OCI-LY7 (cell line): ENCODE results near the gene LCK. TPM values are rescaled to one million over a fixed set of nuclear protein-coding genes. Genes with fewer than 3 reads are reported as not detected.

ENCODE experiments used
- BruUV-seq: library from RNA; stranded (reverse); fragments of 400-500 nt; replicated peaks from 2 replicates; lab custom pipeline; 2021; lab: Mats Ljungman, UMichigan
- CTCF ChIA-PET: fragments of 300-600 bp; sonication (Branson Sonifier 250); formaldehyde crosslinking; loops from one replicate; lab custom pipeline; 2022; ENCODE audit warnings: antibody characterized with exemption; ENCODE audit not compliant: unreplicated experiment; lab: Charles Lee
- POLR2A ChIA-PET: fragments of 300-600 bp; sonication (Branson Sonifier 250); formaldehyde crosslinking; loops from one replicate; lab custom pipeline; 2022; ENCODE audit warnings: antibody characterized with exemption; lab: Charles Lee
- DNase-seq: peaks from one replicate; pipeline ENCODE4 v3.0.0-alpha.2; 2015; ENCODE audit warnings: low spot score
- H2AFZ ChIP-seq: fragments of 200-600 bp; sonication (generic), shearing (Covaris generic); 2 replicates; pipeline ENCODE4 v1.6.1; 2014; ENCODE audit warnings: mild to moderate bottlenecking, antibody characterized with exemption, low read length, moderate library complexity
- H3K27ac ChIP-seq: fragments of 200-600 bp; sonication (generic); 2 replicates; pipeline ENCODE4 v1.5.1; 2014; ENCODE audit warnings: mixed run types, low read depth, mild to moderate bottlenecking, moderate library complexity, low read length, inconsistent platforms; ENCODE audit not compliant: poor library complexity, severe bottlenecking
- H3K36me3 ChIP-seq: fragments of 200-600 bp; sonication (generic); 2 replicates; pipeline ENCODE4 v1.6.1; 2014; ENCODE audit warnings: mild to moderate bottlenecking, antibody characterized with exemption, low read length, moderate library complexity, mixed read lengths; ENCODE audit not compliant: insufficient read depth
- H3K4me1 ChIP-seq: fragments of 200-600 bp; sonication (generic); 2 replicates; pipeline ENCODE4 v1.5.1; 2014; ENCODE audit warnings: mild to moderate bottlenecking, low read length; ENCODE audit not compliant: insufficient read depth, poor library complexity, severe bottlenecking
- H3K4me2 ChIP-seq: fragments of 200-600 bp; sonication (generic); 2 replicates; pipeline ENCODE4 v1.6.1; 2014; ENCODE audit warnings: mild to moderate bottlenecking, low read length
- H3K4me3 ChIP-seq: fragments of 200-600 bp; sonication (generic); 2 replicates; pipeline ENCODE4 v1.5.1; 2014; ENCODE audit warnings: mild to moderate bottlenecking, low read depth, low read length; ENCODE audit not compliant: poor library complexity, severe bottlenecking
- H3K79me2 ChIP-seq: fragments of 200-600 bp; sonication (generic); 2 replicates; pipeline ENCODE4 v1.6.1; 2016; ENCODE audit warnings: low read depth, mild to moderate bottlenecking, low read length, moderate library complexity, mixed read lengths; ENCODE audit not compliant: insufficient read depth
- H3K9me2 ChIP-seq: fragments of 200-600 bp; sonication (generic); 2 replicates; pipeline ENCODE4 v1.6.1; 2016; ENCODE audit warnings: mild to moderate bottlenecking, low read length, mixed read lengths; ENCODE audit not compliant: insufficient read depth
- H3K9me3 ChIP-seq: fragments of 200-600 bp; sonication (generic); 2 replicates; pipeline ENCODE4 v1.6.1; 2014; ENCODE audit warnings: mild to moderate bottlenecking, mixed run types, low read length, mixed read lengths
- H4K20me1 ChIP-seq: fragments of 200-600 bp; sonication (generic); 2 replicates; pipeline ENCODE4 v1.6.1; 2014; ENCODE audit warnings: mild to moderate bottlenecking, antibody characterized with exemption, low read length, moderate library complexity, mixed read lengths; ENCODE audit not compliant: insufficient read depth
- EZH2phosphoT487 ChIP-seq: fragments of 200-600 bp; sonication (generic); IDR thresholded peaks from 2 replicates; pipeline ENCODE4 v1.6.1; 2018; ENCODE audit warnings: low read depth, borderline replicate concordance, mild to moderate bottlenecking, mixed run types, antibody characterized with exemption, low read length, moderate library complexity, mixed read lengths
- intact Hi-C: fragments of 100-400 bp; cut with micrococcal nuclease; formaldehyde crosslinking; loops from one replicate; pipeline ENCODE4 v1.10.0; 2022; ENCODE audit not compliant: unreplicated experiment
- total RNA-seq, 2 experiments: library from RNA; depleted of rRNA in 1 of 2; stranded (reverse); fragments of >200 nt in 1 of 2; shearing (Covaris generic) in 1 of 2; gene quantifications; 2 replicates each; pipeline ENCODE4 v1.2.3, GENCODE V29; 2014 to 2022
- TF ChIP-seq, protein P1 (sequence below): fragments of 200-600 bp; sonication (generic); conservative IDR thresholded peaks from 2 replicates; pipeline ENCODE4 v1.5.1; 2014; ENCODE audit warnings: mild to moderate bottlenecking, antibody characterized with exemption, low read length, moderate library complexity, mixed read lengths

The LCK gene
- total RNA-seq, 2 experiments from 2014 or later: 146 to 218 TPM

- no peak for TF ChIP-seq EZH2phosphoT487
- TF ChIP-seq, protein P1, sequence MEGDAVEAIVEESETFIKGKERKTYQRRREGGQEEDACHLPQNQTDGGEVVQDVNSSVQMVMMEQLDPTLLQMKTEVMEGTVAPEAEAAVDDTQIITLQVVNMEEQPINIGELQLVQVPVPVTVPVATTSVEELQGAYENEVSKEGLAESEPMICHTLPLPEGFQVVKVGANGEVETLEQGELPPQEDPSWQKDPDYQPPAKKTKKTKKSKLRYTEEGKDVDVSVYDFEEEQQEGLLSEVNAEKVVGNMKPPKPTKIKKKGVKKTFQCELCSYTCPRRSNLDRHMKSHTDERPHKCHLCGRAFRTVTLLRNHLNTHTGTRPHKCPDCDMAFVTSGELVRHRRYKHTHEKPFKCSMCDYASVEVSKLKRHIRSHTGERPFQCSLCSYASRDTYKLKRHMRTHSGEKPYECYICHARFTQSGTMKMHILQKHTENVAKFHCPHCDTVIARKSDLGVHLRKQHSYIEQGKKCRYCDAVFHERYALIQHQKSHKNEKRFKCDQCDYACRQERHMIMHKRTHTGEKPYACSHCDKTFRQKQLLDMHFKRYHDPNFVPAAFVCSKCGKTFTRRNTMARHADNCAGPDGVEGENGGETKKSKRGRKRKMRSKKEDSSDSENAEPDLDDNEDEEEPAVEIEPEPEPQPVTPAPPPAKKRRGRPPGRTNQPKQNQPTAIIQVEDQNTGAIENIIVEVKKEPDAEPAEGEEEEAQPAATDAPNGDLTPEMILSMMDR: no peak
- H4K20me1 ChIP-seq: no peaks in the 10 kb centered on the region
- H3K4me2 ChIP-seq: peak within 1 kb of the TSS; percentile 32
- H3K79me2 ChIP-seq: no peaks in the 10 kb centered on the region
- CTCF ChIA-PET: interaction anchor here (0.6 kb wide), 1 partner anchor 42 kb away, joined by 3 read pairs; the partner anchor contains the start of gene LCK
- peaks cover 16% of the 10 kb centered on the region for H3K36me3 ChIP-seq
- H2AFZ ChIP-seq: no peak within 1 kb of the TSS
- H3K4me1 ChIP-seq: peaks cover 24% of the 10 kb centered on the region
- no peak within 1 kb of the TSS for H3K27ac ChIP-seq
- POLR2A ChIA-PET: no interaction called here
- no peak within 1 kb of the TSS for H3K4me3 ChIP-seq
- no peaks in the 10 kb centered on the region for H3K9me3 ChIP-seq
- BruUV-seq: no TSS peak
- no peaks in the 10 kb centered on the region for H3K9me2 ChIP-seq
- no peak for DNase-seq
- intact Hi-C loops: no loop called here
These were observed 42.2 kb upstream of the LCK start, which contains the start of gene DCDC2B for GRCh38 chr1:32208891-32209328. Gene DCDC2B, plus strand, starts transcription at chr1:32209089. Its CDS starts 5 bp downstream, at chr1:32209094.

- intact Hi-C loops: loop anchor here (1.0 to 2.0 kb wide), 5 partner anchors 33 to 198 kb away; no protein-coding TSS in a partner anchor
- no peaks in the 10 kb centered on the region for H3K79me2 ChIP-seq
- H3K27ac ChIP-seq: no peak overlapping the region
- H3K9me2 ChIP-seq: no peaks in the 10 kb centered on the region
- no peaks in the 10 kb centered on the region for H4K20me1 ChIP-seq
- BruUV-seq: no TSS peak
- H3K36me3 ChIP-seq: no peaks in the 10 kb centered on the region; the same call in 1 of the 2 replicates
- H2AFZ ChIP-seq: no peak overlapping the region
- H3K9me3 ChIP-seq: no peaks in the 10 kb centered on the region
- TF ChIP-seq, protein P1: peak; percentile 95
- TF ChIP-seq EZH2phosphoT487: no peak
- no peak overlapping the region for H3K4me3 ChIP-seq
- H3K4me1 ChIP-seq: peaks cover 11% of the 10 kb centered on the region
- no peak overlapping the region for H3K4me2 ChIP-seq
- DNase-seq: peak; percentile 81
- ChIA-PET POLR2A (interaction anchor here (0.7 to 1.8 kb wide), 8 partner anchors 10 to 179 kb away, joined by 3 to 10 read pairs (median 6); partner anchors contain the start of genes BSDC1 and IQCC), CTCF (interaction anchor here (1.0 to 2.1 kb wide), 6 partner anchors 10 to 154 kb away, joined by 4 to 10 read pairs (median 7); partner anchors contain the start of genes IQCC and LCK)
These were observed 35.2 kb upstream of the LCK start for GRCh38 chr1:32215629-32216480.
